GM21423 (cell line): ENCODE measurements around the gene DUOX1.

ENCODE experiments used
- ATAC-seq: cut with Tn5 transposase; IDR thresholded peaks from one replicate; pipeline ENCODE4 v1.9.1; 2021; ENCODE audit warnings: mild to moderate bottlenecking, moderate library complexity; ENCODE audit not compliant: unreplicated experiment

DUOX1 gene

GRCh38 chr15:45105586-45105985 is 24.2 kb upstream of the DUOX1 start:
- ATAC-seq = no peak

GRCh38 chr15:45106002-45106790 is 23.6 kb upstream of the DUOX1 start:
- no peak for ATAC-seq

GRCh38 chr15:45107941-45108630 is 21.7 kb upstream of the DUOX1 start:
- ATAC-seq = no peak

- ATAC-seq = no peak
Observed at GRCh38 chr15:45110256-45110820, 19.5 kb upstream of the DUOX1 start.

- ATAC-seq = no peak
Observed at GRCh38 chr15:45111390-45112142, 18.2 kb upstream of the DUOX1 start.

- no peak for ATAC-seq
Observed at GRCh38 chr15:45112143-45112590, 17.6 kb upstream of the DUOX1 start.

GRCh38 chr15:45112591-45113379 is 17.0 kb upstream of the DUOX1 start:
- no peak for ATAC-seq

- no peak for ATAC-seq
Observed at GRCh38 chr15:45113380-45113990, 16.3 kb upstream of the DUOX1 start.

GRCh38 chr15:45114076-45114750 is 15.6 kb upstream of the DUOX1 start, which contains the start of the genes DUOX2 and DUOXA2:
Gene DUOX2, minus strand, starts transcription at chr15:45114172. Its CDS starts 761 bp downstream, at chr15:45113411.
Gene DUOXA2, plus strand, starts transcription at chr15:45114326. Its CDS starts 280 bp downstream, at chr15:45114606.
- no peak for ATAC-seq

- no peak for ATAC-seq
Observed at GRCh38 chr15:45114751-45115085, 15.1 kb upstream of the DUOX1 start.

- no peak for ATAC-seq
Observed at GRCh38 chr15:45115312-45115820, 14.4 kb upstream of the DUOX1 start.

- no peak for ATAC-seq
Observed at GRCh38 chr15:45116006-45116481, 13.8 kb upstream of the DUOX1 start.

GRCh38 chr15:45116482-45117307 is 13.1 kb upstream of the DUOX1 start:
- no peak for ATAC-seq

- ATAC-seq = peak; percentile 12
Observed at GRCh38 chr15:45117308-45118130, 12.3 kb upstream of the DUOX1 start.

GRCh38 chr15:45118131-45118588 is 11.6 kb upstream of the DUOX1 start:
- peak; percentile 94 for ATAC-seq

- no peak for ATAC-seq
Observed at GRCh38 chr15:45118996-45119395, 10.8 kb upstream of the DUOX1 start.
